C4-2B (cell line): ENCODE results near the gene PARD3B.

Experiments used
- H3K27ac ChIP-seq: fragments of 450-650 bp; 2 replicates; pipeline ENCODE4 v1.5.1; 2017
- CTCF ChIP-seq: fragments of 450-650 bp; conservative IDR thresholded peaks from 2 replicates; pipeline ENCODE4 v1.5.1; 2017; ENCODE audit warnings: mild to moderate bottlenecking
- ZFX ChIP-seq: fragments of 450-650 bp; IDR thresholded peaks from 2 replicates; pipeline ENCODE4 v1.6.1; 2017

The PARD3B gene

GRCh38 chr2:205274801-205275200, 729.5 kb downstream of the PARD3B start:
- no peak for TF ChIP-seq CTCF
- no peak for TF ChIP-seq ZFX
- H3K27ac ChIP-seq = no peak overlapping the region

- no peak for TF ChIP-seq CTCF
- no peak for TF ChIP-seq ZFX
- no peak overlapping the region for H3K27ac ChIP-seq
Measured at GRCh38 chr2:205276116-205276777, 731.0 kb downstream of the PARD3B start.

- no peak overlapping the region for H3K27ac ChIP-seq
- no peak for TF ChIP-seq CTCF
- no peak for TF ChIP-seq ZFX
Measured at GRCh38 chr2:205280596-205281236, 735.4 kb downstream of the PARD3B start.

- H3K27ac ChIP-seq = no peak overlapping the region
- TF ChIP-seq CTCF = no peak
- TF ChIP-seq ZFX = no peak
Measured at GRCh38 chr2:205283736-205284270, 738.5 kb downstream of the PARD3B start.

- TF ChIP-seq CTCF (no peak), ZFX (no peak)
Measured at GRCh38 chr2:205284334-205284733, 739.1 kb downstream of the PARD3B start.

GRCh38 chr2:205287316-205287715, 742.0 kb downstream of the PARD3B start:
- H3K27ac ChIP-seq = no peak overlapping the region
- TF ChIP-seq ZFX (no peak), CTCF (no peak)

More at GRCh38 chr2:205284334-205284733, 739.1 kb downstream of the PARD3B start:
- no peak overlapping the region for H3K27ac ChIP-seq

GRCh38 chr2:205288686-205289085, 743.4 kb downstream of the PARD3B start:
- no peak for TF ChIP-seq ZFX
- TF ChIP-seq CTCF = no peak
- no peak overlapping the region for H3K27ac ChIP-seq
